Measurements from ENCODE around the gene STBD1.
"Not testable (repeated sequence)": the region's sequence is repeated elsewhere in the genome, so short reads cannot be mapped to it uniquely, and the experiment has no call there.

The STBD1 gene

GRCh38 chr4:76305971-76306881, at the start of gene STBD1:
STBD1 (plus strand) TSS chr4:76306733; CDS start chr4:76306770, 37 bp downstream.
- peak; percentile 12 for DNase-seq

GRCh38 chr4:76256968-76257367, 49.6 kb upstream of the STBD1 start:
- DNase-seq, result no peak

GRCh38 chr4:76257824-76258223, 48.7 kb upstream of the STBD1 start:
- no peak for DNase-seq

DNA sequence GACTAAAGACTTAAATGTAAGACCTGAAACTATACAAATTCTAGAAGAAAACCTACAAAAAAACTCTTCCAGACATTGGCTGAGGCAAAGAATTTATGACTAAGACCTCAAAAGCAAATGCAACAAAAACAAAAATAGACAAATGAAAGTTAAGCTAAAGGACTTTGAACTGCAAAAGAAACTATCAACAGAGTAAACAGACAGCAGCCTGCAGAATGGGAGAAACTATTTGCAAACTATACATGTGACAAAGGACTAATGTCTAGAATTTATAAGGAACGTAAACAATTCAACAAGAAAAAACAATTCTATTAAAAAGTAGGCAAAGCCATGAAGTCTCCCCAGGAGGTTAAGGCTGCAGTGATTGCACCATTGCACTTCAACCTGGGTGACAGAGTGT, 46.0 kb upstream of the STBD1 start:
- DNase-seq, result no peak

GRCh38 chr4:76265631-76266218, 40.8 kb upstream of the STBD1 start:
- no peak for DNase-seq

DNA sequence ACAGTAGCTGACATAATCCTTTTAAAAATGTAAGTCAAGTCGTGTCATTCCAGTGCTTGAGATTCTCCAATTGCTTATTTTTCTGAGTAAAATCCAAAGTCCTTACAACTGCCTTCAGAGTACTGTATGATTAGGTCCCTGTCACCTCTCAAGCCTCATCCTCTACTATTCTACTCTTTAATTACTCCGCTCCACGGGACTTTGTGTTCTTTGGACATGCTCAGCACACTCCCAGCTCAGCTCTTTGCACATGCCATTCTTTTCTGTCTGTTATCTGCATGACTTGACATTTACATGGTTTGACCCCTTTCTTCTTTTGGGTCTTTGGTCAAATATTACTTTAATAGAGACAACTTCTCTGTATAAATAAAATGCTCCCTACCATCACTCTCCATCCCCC, 39.9 kb upstream of the STBD1 start:
- DNase-seq, result no peak

- no peak for DNase-seq
Observed at GRCh38 chr4:76267811-76268210, 38.7 kb upstream of the STBD1 start.

DNA sequence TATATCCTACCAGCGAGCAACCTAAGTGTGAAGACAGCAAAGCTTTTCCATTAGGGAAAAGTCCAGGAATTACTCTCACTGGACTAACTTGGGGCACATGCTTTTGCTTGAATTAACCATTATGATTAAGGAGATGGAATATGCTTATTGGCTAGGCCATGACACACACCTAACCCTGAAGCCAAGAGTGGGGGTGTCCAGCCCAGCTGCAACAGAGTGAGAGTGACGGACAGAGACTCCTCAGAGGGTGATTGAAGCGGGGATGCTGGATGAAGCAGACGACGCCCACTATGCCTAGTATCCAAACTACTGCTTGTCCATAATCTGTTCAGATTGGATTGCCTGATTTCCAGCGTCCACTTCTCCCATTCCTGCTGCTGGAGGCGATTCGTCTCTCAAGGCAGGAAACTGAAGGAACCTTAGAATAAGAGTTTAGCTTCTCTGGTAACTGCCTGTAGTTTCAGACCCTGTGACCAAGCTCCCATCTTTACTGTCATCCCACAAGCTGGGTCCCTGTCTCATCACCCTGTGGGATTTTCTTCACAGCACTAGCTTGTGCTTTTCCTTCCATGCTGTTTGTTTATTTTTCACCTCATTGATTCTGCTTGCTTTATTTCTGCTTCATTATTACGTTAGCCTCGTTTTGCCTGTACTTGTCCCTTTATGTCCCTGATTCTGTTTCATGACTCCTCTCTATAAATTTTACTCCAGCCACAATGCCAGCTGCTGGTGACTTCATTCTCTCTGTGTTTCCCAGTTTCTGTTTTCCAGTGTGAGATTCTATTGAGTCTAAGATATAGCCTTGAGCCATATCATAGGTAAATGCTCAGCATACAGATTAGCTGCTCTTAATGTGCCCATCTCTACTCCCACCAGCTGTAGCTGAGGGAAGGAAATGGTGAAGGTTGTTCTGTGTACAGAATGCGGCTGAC, 36.0 kb upstream of the STBD1 start:
- DNase-seq, result no peak

DNA sequence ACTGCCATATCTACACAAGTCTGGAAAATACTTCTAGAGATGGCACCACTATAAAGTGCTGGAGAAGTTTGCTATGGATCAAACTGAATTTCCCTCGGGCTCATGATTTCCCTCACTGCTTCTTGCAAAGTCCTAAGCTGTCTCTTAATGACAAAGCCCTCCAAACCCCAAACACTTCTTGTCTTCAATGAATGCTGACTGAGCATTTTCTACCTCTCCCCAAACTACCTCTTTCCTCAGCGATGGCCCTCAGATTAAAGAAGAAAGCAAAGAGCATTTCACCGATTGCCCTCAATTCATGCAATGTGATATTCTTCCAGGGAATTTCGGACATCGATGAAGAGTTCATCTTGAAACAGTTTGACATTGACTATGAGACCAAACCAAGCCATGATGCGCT, 35.3 kb upstream of the STBD1 start:
- DNase-seq, result no peak

- no peak for DNase-seq
Observed at GRCh38 chr4:76272073-76272472, 34.5 kb upstream of the STBD1 start.

DNA sequence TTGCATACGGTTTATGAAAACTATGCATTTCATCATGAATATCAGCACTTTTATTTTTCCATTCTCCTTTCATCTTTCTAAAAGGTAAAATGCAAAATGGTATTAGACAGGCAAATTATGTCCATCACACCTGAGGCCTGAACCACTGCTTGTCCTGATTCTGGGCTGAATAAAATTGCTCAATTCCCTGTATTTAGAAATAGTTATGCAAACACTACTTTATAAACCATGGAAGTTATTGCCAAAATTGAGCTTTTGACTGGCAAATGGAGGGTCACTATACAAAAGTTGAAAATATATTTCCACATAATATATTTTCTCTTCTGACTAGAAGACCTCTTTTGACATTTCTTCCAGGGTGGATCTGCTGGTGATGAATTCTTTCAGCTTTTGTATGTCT, 34.0 kb upstream of the STBD1 start:
- DNase-seq, result no peak

- no peak for DNase-seq
Observed at GRCh38 chr4:76272999-76273398, 33.5 kb upstream of the STBD1 start.

DNA sequence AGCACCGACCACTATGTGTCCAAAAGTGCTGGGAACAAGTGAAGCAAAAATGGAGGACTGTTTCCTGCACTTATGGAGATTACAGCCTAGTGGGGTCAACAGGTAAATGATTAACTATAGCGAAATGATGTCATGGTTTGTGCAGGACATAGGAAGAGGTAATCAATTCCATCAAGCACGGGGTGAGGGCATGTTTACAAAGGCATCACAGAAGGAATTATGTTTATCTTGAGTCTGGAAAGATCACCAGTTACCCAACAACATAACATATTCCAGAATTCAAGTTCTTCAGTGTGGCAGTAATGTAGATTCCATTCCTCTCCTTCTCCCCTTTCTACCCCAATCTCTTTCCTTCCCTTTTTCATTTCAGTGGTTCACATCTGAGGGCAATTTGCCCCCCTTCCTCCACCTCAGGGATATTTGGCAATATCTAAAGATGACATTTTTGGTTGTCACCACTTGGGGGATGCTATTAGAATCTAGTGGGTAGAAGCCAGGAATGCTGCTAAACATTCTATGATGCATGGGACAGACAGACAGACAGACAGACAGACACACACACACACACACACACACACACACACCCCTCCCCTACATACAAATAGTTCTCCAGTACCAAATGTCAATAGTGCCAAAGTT, 30.9 kb upstream of the STBD1 start:
- no peak for DNase-seq

GRCh38 chr4:76276813-76277212, 29.7 kb upstream of the STBD1 start:
- no peak for DNase-seq

DNA sequence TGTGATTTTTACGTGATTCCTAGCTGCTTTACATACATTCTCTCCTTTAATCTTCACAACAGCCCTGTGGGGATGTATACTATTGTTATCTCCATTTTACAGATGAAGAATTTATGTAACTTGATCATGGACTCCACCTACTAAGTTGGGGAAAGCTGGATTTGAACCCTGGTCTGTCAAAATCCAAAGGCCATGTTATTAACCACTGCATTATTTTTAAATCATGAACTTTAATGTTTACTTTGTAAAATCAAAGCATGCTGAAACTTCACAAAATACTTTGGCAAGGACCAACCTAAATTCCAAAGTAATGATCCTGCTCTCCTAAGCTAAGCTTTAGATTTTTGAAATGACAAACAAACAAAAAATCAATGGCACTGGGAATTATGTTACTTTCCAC, 28.9 kb upstream of the STBD1 start:
- DNase-seq, result no peak

DNA sequence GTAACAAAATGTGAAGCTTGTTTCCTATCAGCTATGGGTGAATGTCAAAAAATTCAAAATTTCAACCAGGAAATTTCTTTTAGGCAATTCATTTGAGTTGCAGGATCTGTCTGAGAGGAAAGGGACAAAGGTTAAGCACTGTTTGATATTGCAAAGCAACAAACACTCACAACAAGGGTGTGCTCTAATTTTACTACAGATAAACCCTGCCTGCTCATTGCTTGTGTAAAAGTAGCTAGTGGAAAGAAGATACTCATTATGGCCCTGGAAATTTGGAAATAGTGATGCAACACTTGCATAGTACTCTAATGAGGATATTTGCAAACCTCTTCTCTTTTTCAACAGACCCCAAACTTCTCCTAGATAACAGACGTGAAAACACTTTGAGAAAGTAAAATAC, 27.9 kb upstream of the STBD1 start:
- DNase-seq, result no peak

DNA sequence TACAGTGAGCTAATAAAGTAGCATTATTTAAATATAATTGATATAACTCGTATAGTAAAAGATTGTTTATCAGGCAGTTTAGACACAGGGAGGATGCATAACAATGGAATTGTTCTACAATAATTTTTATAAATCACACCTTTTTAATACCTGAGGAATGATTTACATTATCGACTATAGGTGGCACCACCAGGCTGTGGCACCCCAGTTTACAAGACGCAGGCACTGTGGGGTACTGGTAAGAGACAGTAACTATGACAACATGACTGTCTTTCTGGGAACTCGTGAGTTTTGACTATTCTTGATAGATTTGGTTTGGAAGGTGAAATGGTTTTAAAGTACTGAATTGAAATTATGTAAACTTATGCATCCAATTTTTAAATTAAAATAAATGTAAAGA, 27.1 kb upstream of the STBD1 start:
- no peak for DNase-seq

GRCh38 chr4:76280488-76281441, 25.8 kb upstream of the STBD1 start:
- DNase-seq, result no peak

DNA sequence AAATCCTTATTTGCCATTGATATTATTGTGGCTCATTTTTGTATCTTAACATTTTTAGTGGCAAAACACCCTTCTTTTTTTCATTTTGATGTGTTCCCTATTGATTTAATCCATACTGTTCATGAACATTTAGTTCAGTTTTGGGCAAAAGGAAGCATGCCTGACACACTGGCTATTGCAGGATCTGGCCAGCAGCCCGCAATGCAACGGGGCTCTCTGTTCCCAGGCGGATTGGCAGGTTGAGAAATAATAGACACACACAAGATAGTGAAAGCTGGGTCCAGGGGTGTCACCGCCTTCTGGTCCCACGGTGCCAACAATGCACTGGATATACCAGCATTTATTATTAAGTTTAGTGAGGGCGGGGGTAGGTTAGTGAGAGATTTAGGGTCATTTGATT, 24.9 kb upstream of the STBD1 start:
- not testable (repeated sequence) for DNase-seq

GRCh38 chr4:76282941-76283689, 23.4 kb upstream of the STBD1 start:
- DNase-seq, result no peak

- no peak for DNase-seq
Observed at GRCh38 chr4:76283900-76284299, 22.6 kb upstream of the STBD1 start.

Data from NCI-H1092 (cell line).